Measurements from ENCODE around the gene CLPTM1.
"Not testable (repeated sequence)": the region's sequence is repeated elsewhere in the genome, so short reads cannot be mapped to it uniquely, and the experiment has no call there.

Gene CLPTM1, protein sequence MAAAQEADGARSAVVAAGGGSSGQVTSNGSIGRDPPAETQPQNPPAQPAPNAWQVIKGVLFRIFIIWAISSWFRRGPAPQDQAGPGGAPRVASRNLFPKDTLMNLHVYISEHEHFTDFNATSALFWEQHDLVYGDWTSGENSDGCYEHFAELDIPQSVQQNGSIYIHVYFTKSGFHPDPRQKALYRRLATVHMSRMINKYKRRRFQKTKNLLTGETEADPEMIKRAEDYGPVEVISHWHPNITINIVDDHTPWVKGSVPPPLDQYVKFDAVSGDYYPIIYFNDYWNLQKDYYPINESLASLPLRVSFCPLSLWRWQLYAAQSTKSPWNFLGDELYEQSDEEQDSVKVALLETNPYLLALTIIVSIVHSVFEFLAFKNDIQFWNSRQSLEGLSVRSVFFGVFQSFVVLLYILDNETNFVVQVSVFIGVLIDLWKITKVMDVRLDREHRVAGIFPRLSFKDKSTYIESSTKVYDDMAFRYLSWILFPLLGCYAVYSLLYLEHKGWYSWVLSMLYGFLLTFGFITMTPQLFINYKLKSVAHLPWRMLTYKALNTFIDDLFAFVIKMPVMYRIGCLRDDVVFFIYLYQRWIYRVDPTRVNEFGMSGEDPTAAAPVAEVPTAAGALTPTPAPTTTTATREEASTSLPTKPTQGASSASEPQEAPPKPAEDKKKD

DNA sequence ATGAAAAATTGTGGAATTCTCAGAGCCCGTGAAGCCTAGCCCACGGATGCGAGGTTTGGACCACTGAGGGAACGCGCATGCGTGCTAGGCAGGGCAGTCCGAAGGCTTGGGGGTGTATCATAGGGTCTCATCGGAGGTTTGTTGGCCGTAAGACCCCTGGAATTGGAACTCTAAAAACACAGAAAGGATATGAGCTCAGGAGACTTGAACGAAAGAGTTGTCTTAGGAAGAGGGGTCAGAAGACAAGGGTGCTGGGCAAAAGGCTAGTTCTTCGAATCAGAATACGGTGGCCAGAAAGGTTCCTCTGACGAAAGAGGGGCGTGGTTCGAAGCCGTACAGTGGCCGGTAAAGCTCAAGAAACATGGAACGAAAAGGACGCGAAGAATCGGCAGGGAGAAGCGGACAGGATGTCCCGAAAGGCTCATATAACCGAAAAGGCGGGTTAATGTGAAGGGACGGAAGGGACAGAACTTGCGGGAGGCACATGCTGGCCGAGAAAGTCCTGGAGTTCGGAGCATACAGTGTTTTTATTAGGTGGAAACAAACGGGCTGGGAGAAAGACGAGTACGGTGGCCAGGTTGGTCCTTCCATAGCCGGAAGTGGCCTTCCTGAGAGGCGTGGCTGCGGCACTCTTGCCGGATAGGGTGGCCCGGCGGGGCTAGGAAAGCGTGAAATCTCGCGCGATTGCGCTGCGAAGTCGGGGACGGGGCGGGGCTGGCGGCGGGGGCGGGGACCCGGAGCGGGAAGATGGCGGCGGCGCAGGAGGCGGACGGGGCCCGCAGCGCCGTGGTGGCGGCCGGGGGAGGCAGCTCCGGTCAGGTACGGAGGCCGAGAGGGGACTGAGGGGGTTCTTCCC lies at the start of gene CLPTM1:
Gene CLPTM1 (plus strand): TSS at position 732 of the 856 bp plus-strand sequence. CDS start 16 bp downstream, at position 748.
- H3K9me3 ChIP-seq (ENCODE audit: low read length): no peaks in the 10 kb centered on the region
- H3K9ac ChIP-seq (ENCODE audit: low read length): peak within 1 kb of the TSS; percentile 98
- peaks cover 41% of the 10 kb centered on the region for H3K4me1 ChIP-seq (ENCODE audit: insufficient read depth, low read length)
- no peaks in the 10 kb centered on the region for H3K36me3 ChIP-seq (ENCODE audit: insufficient read depth, low read length)
- peak within 1 kb of the TSS; percentile 93 for H3K27ac ChIP-seq (ENCODE audit: low read depth, low read length)
- no peaks in the 10 kb centered on the region for H3K27me3 ChIP-seq (ENCODE audit: control insufficient read depth in 1 of 2, insufficient read depth in 2 of 2, low read length in 2 of 2)
- H3K4me3 ChIP-seq (ENCODE audit: low read depth in 1 of 2, low read length in 2 of 2): peak within 1 kb of the TSS; percentile 90 to 98

DNA sequence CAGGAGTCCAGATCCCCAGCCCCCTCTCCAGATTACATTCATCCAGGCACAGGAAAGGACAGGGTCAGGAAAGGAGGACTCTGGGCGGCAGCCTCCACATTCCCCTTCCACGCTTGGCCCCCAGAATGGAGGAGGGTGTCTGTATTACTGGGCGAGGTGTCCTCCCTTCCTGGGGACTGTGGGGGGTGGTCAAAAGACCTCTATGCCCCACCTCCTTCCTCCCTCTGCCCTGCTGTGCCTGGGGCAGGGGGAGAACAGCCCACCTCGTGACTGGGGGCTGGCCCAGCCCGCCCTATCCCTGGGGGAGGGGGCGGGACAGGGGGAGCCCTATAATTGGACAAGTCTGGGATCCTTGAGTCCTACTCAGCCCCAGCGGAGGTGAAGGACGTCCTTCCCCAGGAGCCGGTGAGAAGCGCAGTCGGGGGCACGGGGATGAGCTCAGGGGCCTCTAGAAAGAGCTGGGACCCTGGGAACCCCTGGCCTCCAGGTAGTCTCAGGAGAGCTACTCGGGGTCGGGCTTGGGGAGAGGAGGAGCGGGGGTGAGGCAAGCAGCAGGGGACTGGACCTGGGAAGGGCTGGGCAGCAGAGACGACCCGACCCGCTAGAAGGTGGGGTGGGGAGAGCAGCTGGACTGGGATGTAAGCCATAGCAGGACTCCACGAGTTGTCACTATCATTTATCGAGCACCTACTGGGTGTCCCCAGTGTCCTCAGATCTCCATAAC lies 49.6 kb upstream of the CLPTM1 start, which contains the start of gene APOE:
Gene APOE (plus strand): TSS at position 360 of the 724 bp plus-strand sequence. CDS start 829 bp downstream, outside the sequence.
- Histone ChIP-seq H3K4me1 (ENCODE audit: insufficient read depth, low read length) (peaks cover 7% of the 10 kb centered on the region), H3K9ac (ENCODE audit: low read length) (no peak within 1 kb of the TSS), H3K36me3 (ENCODE audit: insufficient read depth, low read length) (peaks cover 18% of the 10 kb centered on the region), H3K27ac (ENCODE audit: low read depth, low read length) (no peak within 1 kb of the TSS), H3K9me3 (ENCODE audit: low read length) (no peaks in the 10 kb centered on the region), H3K27me3 (ENCODE audit: control insufficient read depth in 1 of 2, insufficient read depth in 2 of 2, low read length in 2 of 2) (peaks cover 5 to 29% of the 10 kb centered on the region in 2 donors), H3K4me3 (ENCODE audit: low read depth in 1 of 2, low read length in 2 of 2) (no peak within 1 kb of the TSS)

- Histone ChIP-seq H3K27ac (ENCODE audit: low read depth, low read length) (no peak overlapping the region), H3K4me3 (ENCODE audit: low read depth in 1 of 2, low read length in 2 of 2) (no peak overlapping the region), H3K9ac (ENCODE audit: low read length) (no peak overlapping the region), H3K27me3 (ENCODE audit: control insufficient read depth in 1 of 2, insufficient read depth in 2 of 2, low read length in 2 of 2) (peaks cover 5 to 29% of the 10 kb centered on the region in 2 donors), H3K4me1 (ENCODE audit: insufficient read depth, low read length) (peaks cover 13% of the 10 kb centered on the region), H3K36me3 (ENCODE audit: insufficient read depth, low read length) (peaks cover 4% of the 10 kb centered on the region), H3K9me3 (ENCODE audit: low read length) (no peaks in the 10 kb centered on the region)
Measured at GRCh38 chr19:44907613-44908012, 47.6 kb upstream of the CLPTM1 start.

GRCh38 chr19:44908074-44908835 lies 46.9 kb upstream of the CLPTM1 start:
- H3K27ac ChIP-seq (ENCODE audit: low read depth, low read length): no peak overlapping the region
- H3K4me1 ChIP-seq (ENCODE audit: insufficient read depth, low read length): peaks cover 13% of the 10 kb centered on the region
- H3K27me3 ChIP-seq (ENCODE audit: control insufficient read depth in 1 of 2, insufficient read depth in 2 of 2, low read length in 2 of 2): peaks cover 5 to 29% of the 10 kb centered on the region in 2 donors

DNA sequence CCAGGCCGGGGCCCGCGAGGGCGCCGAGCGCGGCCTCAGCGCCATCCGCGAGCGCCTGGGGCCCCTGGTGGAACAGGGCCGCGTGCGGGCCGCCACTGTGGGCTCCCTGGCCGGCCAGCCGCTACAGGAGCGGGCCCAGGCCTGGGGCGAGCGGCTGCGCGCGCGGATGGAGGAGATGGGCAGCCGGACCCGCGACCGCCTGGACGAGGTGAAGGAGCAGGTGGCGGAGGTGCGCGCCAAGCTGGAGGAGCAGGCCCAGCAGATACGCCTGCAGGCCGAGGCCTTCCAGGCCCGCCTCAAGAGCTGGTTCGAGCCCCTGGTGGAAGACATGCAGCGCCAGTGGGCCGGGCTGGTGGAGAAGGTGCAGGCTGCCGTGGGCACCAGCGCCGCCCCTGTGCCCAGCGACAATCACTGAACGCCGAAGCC lies 46.3 kb upstream of the CLPTM1 start:
- H3K9me3 ChIP-seq (ENCODE audit: low read length): no peaks in the 10 kb centered on the region
- H3K4me1 ChIP-seq (ENCODE audit: insufficient read depth, low read length): peaks cover 9% of the 10 kb centered on the region
- H3K27me3 ChIP-seq (ENCODE audit: control insufficient read depth in 1 of 2, insufficient read depth in 2 of 2, low read length in 2 of 2): peaks cover 5 to 29% of the 10 kb centered on the region in 2 donors
- no peak overlapping the region for H3K27ac ChIP-seq (ENCODE audit: low read depth, low read length)
- H3K9ac ChIP-seq (ENCODE audit: low read length): no peak overlapping the region
- H3K4me3 ChIP-seq (ENCODE audit: low read depth in 1 of 2, low read length in 2 of 2): no peak overlapping the region
- H3K36me3 ChIP-seq (ENCODE audit: insufficient read depth, low read length): no peaks in the 10 kb centered on the region

More at GRCh38 chr19:44908074-44908835, 46.9 kb upstream of the CLPTM1 start:
- Histone ChIP-seq H3K36me3 (ENCODE audit: insufficient read depth, low read length) (no peaks in the 10 kb centered on the region), H3K4me3 (ENCODE audit: low read depth in 1 of 2, low read length in 2 of 2) (no peak overlapping the region), H3K9ac (ENCODE audit: low read length) (no peak overlapping the region), H3K9me3 (ENCODE audit: low read length) (no peaks in the 10 kb centered on the region)

DNA sequence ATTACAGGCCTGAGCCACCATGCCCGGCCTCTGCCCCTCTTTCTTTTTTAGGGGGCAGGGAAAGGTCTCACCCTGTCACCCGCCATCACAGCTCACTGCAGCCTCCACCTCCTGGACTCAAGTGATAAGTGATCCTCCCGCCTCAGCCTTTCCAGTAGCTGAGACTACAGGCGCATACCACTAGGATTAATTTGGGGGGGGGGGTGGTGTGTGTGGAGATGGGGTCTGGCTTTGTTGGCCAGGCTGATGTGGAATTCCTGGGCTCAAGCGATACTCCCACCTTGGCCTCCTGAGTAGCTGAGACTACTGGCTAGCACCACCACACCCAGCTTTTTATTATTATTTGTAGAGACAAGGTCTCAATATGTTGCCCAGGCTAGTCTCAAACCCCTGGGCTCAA lies 45.4 kb upstream of the CLPTM1 start:
- peaks cover 7% of the 10 kb centered on the region for H3K4me1 ChIP-seq (ENCODE audit: insufficient read depth, low read length)
- H3K4me3 ChIP-seq (ENCODE audit: low read depth in 1 of 2, low read length in 2 of 2): no peak overlapping the region

DNA sequence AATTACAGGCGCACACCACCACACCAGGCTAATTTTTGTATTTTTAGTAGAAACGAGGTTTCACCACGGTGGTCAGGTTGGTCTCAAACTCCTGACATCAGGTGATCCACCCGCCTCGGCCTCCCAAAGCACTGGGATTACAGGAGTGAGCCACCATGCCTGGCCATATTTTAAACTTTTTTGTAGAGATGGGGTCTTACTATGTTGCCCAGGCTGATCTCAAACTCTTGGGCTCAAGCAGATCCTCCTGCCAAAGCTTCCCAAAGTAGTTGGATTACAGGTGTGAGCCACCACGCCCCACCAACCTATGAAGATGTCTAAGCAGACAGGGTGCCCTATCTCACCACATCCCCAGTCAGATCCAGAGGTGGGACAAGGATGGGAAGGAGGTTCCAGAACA lies 43.3 kb upstream of the CLPTM1 start:
- H3K4me1 ChIP-seq (ENCODE audit: insufficient read depth, low read length); H3K27me3 ChIP-seq (ENCODE audit: control insufficient read depth in 1 of 2, insufficient read depth in 2 of 2, low read length in 2 of 2); H3K9me3 ChIP-seq (ENCODE audit: low read length); H3K27ac ChIP-seq (ENCODE audit: low read depth, low read length); H3K4me3 ChIP-seq (ENCODE audit: low read depth in 1 of 2, low read length in 2 of 2); H3K9ac ChIP-seq (ENCODE audit: low read length); H3K36me3 ChIP-seq (ENCODE audit: insufficient read depth, low read length): not testable (repeated sequence)

More for the DNA sequence above, 45.4 kb upstream of the CLPTM1 start:
- no peak overlapping the region for H3K9ac ChIP-seq (ENCODE audit: low read length)
- H3K27me3 ChIP-seq (ENCODE audit: control insufficient read depth in 1 of 2, insufficient read depth in 2 of 2, low read length in 2 of 2): peaks cover 5 to 27% of the 10 kb centered on the region in 2 donors
- H3K9me3 ChIP-seq (ENCODE audit: low read length): no peaks in the 10 kb centered on the region
- no peaks in the 10 kb centered on the region for H3K36me3 ChIP-seq (ENCODE audit: insufficient read depth, low read length)
- no peak overlapping the region for H3K27ac ChIP-seq (ENCODE audit: low read depth, low read length)

- no peaks in the 10 kb centered on the region for H3K36me3 ChIP-seq (ENCODE audit: insufficient read depth, low read length)
- no peaks in the 10 kb centered on the region for H3K9me3 ChIP-seq (ENCODE audit: low read length)
- peaks cover 0 to 1% of the 10 kb centered on the region in 2 donors for H3K27me3 ChIP-seq (ENCODE audit: control insufficient read depth in 1 of 2, insufficient read depth in 2 of 2, low read length in 2 of 2)
- no peak overlapping the region for H3K9ac ChIP-seq (ENCODE audit: low read length)
- no peak overlapping the region for H3K27ac ChIP-seq (ENCODE audit: low read depth, low read length)
- peaks cover 7% of the 10 kb centered on the region for H3K4me1 ChIP-seq (ENCODE audit: insufficient read depth, low read length)
- no peak overlapping the region for H3K4me3 ChIP-seq (ENCODE audit: low read depth in 1 of 2, low read length in 2 of 2)
Measured at GRCh38 chr19:44912854-44913253, 42.3 kb upstream of the CLPTM1 start.

GRCh38 chr19:44913512-44914432 lies 41.4 kb upstream of the CLPTM1 start:
- H3K27ac ChIP-seq (ENCODE audit: low read depth, low read length); H3K36me3 ChIP-seq (ENCODE audit: insufficient read depth, low read length); H3K9me3 ChIP-seq (ENCODE audit: low read length); H3K9ac ChIP-seq (ENCODE audit: low read length); H3K4me1 ChIP-seq (ENCODE audit: insufficient read depth, low read length); H3K27me3 ChIP-seq (ENCODE audit: control insufficient read depth in 1 of 2, insufficient read depth in 2 of 2, low read length in 2 of 2): not testable (repeated sequence)
- peak overlapping the region in 1 of 2 donors; percentile 28 for H3K4me3 ChIP-seq (ENCODE audit: low read depth in 1 of 2, low read length in 2 of 2)
